ENCODE measurements around the gene PLEKHG3. TPM values are rescaled to one million over a fixed set of nuclear protein-coding genes. Genes with fewer than 3 reads are reported as not detected.

The PLEKHG3 gene
- total and polyA plus RNA-seq, 2 of the 4 experiments (the other 2 are of a cell fraction): 8.2 to 8.4 TPM

DNA sequence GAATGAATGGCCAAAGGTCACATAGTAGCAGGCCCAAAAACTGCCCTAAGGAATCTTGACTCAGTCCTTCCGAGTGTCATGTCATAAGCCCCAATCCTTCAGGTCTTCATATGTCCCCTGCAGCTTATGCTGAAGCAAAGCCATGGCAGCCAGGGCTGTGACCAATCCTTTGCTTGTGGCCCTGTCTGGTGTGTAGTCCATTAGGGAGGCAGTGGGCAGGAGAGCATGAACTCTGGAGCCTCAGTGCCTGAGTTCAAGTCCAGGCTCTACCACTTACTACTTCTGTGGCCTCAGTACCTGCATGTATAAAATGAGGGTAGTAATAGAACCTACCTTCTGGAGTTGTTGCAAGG, 20.3 kb downstream of the PLEKHG3 start:
- Histone ChIP-seq H3K9me1 (ENCODE audit: insufficient read depth, low read length) (peaks cover 21% of the 10 kb centered on the region; the same call in 1 of the 2 replicates), H3K4me3 (ENCODE audit: insufficient read depth, low read depth, low read length) (no peak overlapping the region), H3K56ac (ENCODE audit: extremely low read depth, insufficient read depth, low read length) (no peak overlapping the region), H2AK9ac (replicated peaks; ENCODE audit: low read depth, low read length, poor library complexity) (no peak overlapping the region), H3K36me3 (ENCODE audit: control insufficient read depth, insufficient read depth, low read length) (peaks cover 11% of the 10 kb centered on the region), H2AK5ac (ENCODE audit: low read depth, low read length) (no peak overlapping the region), H2BK20ac (ENCODE audit: low read depth, low read length) (no peak overlapping the region), H4K5ac (ENCODE audit: low read depth, low read length) (no peak overlapping the region), H2BK120ac (ENCODE audit: low read depth, low read length) (no peak overlapping the region), H4K8ac (ENCODE audit: low read depth in 2 of 2, low read length in 2 of 2) (no peak overlapping the region), H2BK5ac (ENCODE audit: low read depth, low read length, poor library complexity, severe bottlenecking) (no peak overlapping the region), H2AFZ (replicated peaks; ENCODE audit: low read length, poor library complexity) (no peak overlapping the region), H3K27ac (ENCODE audit: insufficient read depth, low read length) (no peak overlapping the region), H3K79me1 (ENCODE audit: low read depth in 1 of 2, low read length in 2 of 2) (peaks cover 0 to 23% of the 10 kb centered on the region in 2 experiments; a peak in 2 of 4 replicates), H3K23ac (ENCODE audit: low read depth, low read length) (no peak overlapping the region), H3K9me3 (ENCODE audit: control insufficient read depth, insufficient read depth, low read length) (no peaks in the 10 kb centered on the region), H3K4me2 (ENCODE audit: low read depth, low read length) (no peak overlapping the region), H2BK15ac (ENCODE audit: low read depth, low read length) (no peak overlapping the region), H3K27me3 (ENCODE audit: control insufficient read depth, insufficient read depth, low read length) (no peaks in the 10 kb centered on the region), H4K91ac (ENCODE audit: insufficient read depth, low read depth, low read length) (no peak overlapping the region), H3K4ac (ENCODE audit: low read depth, low read length) (no peak overlapping the region), H4K20me1 (ENCODE audit: insufficient read depth, low read length) (no peaks in the 10 kb centered on the region), H3K18ac (ENCODE audit: low read depth, low read length) (no peak overlapping the region), H3K14ac (replicated peaks; ENCODE audit: low read depth, low read length) (no peak overlapping the region), H3K4me1 (ENCODE audit: control insufficient read depth, insufficient read depth, low read length) (peaks cover 13% of the 10 kb centered on the region), H3K9ac (ENCODE audit: low read depth, low read length) (no peak overlapping the region)
- intact Hi-C loops (cut with micrococcal nuclease): no loop called here
- ATAC-seq (ENCODE audit: low read depth) (no peak), DNase-seq (no peak)
- dilution Hi-C loops (cut with HindIII; ENCODE audit: low sequenced_read_pairs, unreplicated experiment): no loop called here
- TF ChIP-seq MAFK (IDR thresholded peaks at IDR 0.05; ENCODE audit: low read depth, low read length) (no peak), NFE2L2 (IDR thresholded peaks at IDR 0.05; ENCODE audit: low read depth, low read length) (no peak), MXI1 (IDR thresholded peaks at IDR 0.05; ENCODE audit: borderline replicate concordance, low read depth, low read length) (no peak), FOS (IDR thresholded peaks at IDR 0.05; ENCODE audit: low read depth, low read length) (no peak), BHLHE40 (IDR thresholded peaks at IDR 0.05; ENCODE audit: low read depth, low read length) (no peak), RFX5 (IDR thresholded peaks at IDR 0.05; ENCODE audit: low read depth, low read length) (no peak), RAD21 (IDR thresholded peaks at IDR 0.05; ENCODE audit: low read length) (no peak), CEBPB (IDR thresholded peaks at IDR 0.05; ENCODE audit: low read depth, low read length) (no peak), CTCF (conservative IDR thresholded peaks at IDR 0.05; ENCODE audit: low read depth, low read length) (no peak), MAZ (IDR thresholded peaks at IDR 0.05; ENCODE audit: borderline replicate concordance, low read depth, low read length) (no peak), RCOR1 (IDR thresholded peaks at IDR 0.05; ENCODE audit: insufficient replicate concordance, low read length) (no peak), CHD1 (IDR thresholded peaks at IDR 0.05; ENCODE audit: low read depth, low read length) (no peak), POLR2A (IDR thresholded peaks at IDR 0.05; ENCODE audit: low read depth, low read length) (no peak)
- TF ChIP-seq, protein P1, sequence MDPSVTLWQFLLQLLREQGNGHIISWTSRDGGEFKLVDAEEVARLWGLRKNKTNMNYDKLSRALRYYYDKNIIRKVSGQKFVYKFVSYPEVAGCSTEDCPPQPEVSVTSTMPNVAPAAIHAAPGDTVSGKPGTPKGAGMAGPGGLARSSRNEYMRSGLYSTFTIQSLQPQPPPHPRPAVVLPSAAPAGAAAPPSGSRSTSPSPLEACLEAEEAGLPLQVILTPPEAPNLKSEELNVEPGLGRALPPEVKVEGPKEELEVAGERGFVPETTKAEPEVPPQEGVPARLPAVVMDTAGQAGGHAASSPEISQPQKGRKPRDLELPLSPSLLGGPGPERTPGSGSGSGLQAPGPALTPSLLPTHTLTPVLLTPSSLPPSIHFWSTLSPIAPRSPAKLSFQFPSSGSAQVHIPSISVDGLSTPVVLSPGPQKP (IDR thresholded peaks at IDR 0.05; ENCODE audit: borderline replicate concordance, low read depth, low read length): no peak
- ChIA-PET CTCF (no interaction called here), POLR2A (ENCODE audit: unreplicated experiment) (no interaction called here)
- BruUV-seq (replicated peaks): no TSS peak
- in situ Hi-C loops (cut with MboI; ENCODE audit: low sequenced_read_pairs): no loop called here
- 67% methylated on average over 1 of the region's 1 CpG; no CpG with 5 or more reads in 1 of the 2 experiments for WGBS, 2 experiments (ENCODE audit: extremely low coverage in 2 of 2, insufficient read length in 1 of 2)
